OCI-LY3 (cell line): Measurements from ENCODE around the gene PLCB1.

ENCODE experiments used
- H2AFZ ChIP-seq: fragments of 200-600, 300-600 bp; shearing (Covaris generic); 2 replicates; pipeline ENCODE4 v1.6.0; 2014; ENCODE audit warnings: antibody characterized with exemption, low read depth, low read length
- H3K27ac ChIP-seq: fragments of 200-600, 300-600 bp; sonication (generic); 2 replicates; pipeline ENCODE4 v1.5.1; 2014; ENCODE audit warnings: mild to moderate bottlenecking, low read length, moderate library complexity, mixed read lengths
- H3K27me3 ChIP-seq: fragments of 200-600, 300-600 bp; sonication (generic); 2 replicates; pipeline ENCODE4 v1.6.1; 2014; ENCODE audit warnings: low read depth, low read length, mixed read lengths
- H3K36me3 ChIP-seq: fragments of 200-600, 300-600 bp; sonication (generic); replicated peaks from 2 replicates; pipeline ENCODE3; 2014; ENCODE audit warnings: low read depth, low read length, mixed read lengths
- H3K4me1 ChIP-seq: fragments of 300-600, 200-600 bp; sonication (generic); 2 replicates; pipeline ENCODE4 v1.6.1; 2014; ENCODE audit warnings: low read length, mixed read lengths
- H3K4me2 ChIP-seq: fragments of 200-600, 300-600 bp; sonication (generic); 2 replicates; pipeline ENCODE4 v1.6.1; 2014; ENCODE audit warnings: low read length, mixed read lengths
- H3K4me3 ChIP-seq: fragments of 300-600, 200-600 bp; sonication (generic); 2 replicates; pipeline ENCODE4 v1.5.1; 2014; ENCODE audit warnings: antibody characterized with exemption, mild to moderate bottlenecking, low read length, moderate library complexity
- H3K79me2 ChIP-seq: fragments of 300-600, 200-600 bp; shearing (Covaris generic); 2 replicates; pipeline ENCODE4 v1.6.1; 2014; ENCODE audit warnings: mild to moderate bottlenecking, low read length, mixed read lengths
- H3K9ac ChIP-seq: fragments of 300-600, 200-600 bp; shearing (Covaris generic); 2 replicates; pipeline ENCODE4 v1.6.0; 2014; ENCODE audit warnings: mild to moderate bottlenecking, low read length, moderate library complexity
- H3K9me3 ChIP-seq: fragments of 200-600, 300-600 bp; shearing (Covaris generic); 2 replicates; pipeline ENCODE4 v1.6.1; 2014; ENCODE audit warnings: low read length, mixed read lengths; ENCODE audit not compliant: insufficient read depth
- H4K20me1 ChIP-seq: fragments of 200-600, 300-600 bp; sonication (generic); 2 replicates; pipeline ENCODE4 v1.6.1; 2016; ENCODE audit warnings: low read length, mixed read lengths; ENCODE audit not compliant: insufficient read depth
- EZH2phosphoT487 ChIP-seq: fragments of 200-600 bp; shearing (Covaris generic); IDR thresholded peaks from 2 replicates; pipeline ENCODE4 v1.6.1; 2018; ENCODE audit warnings: antibody characterized with exemption, mixed run types, low read depth
- TF ChIP-seq, protein P1 (sequence below): fragments of 200-600, 300-600 bp; sonication (generic); IDR thresholded peaks from 2 replicates; pipeline ENCODE4 v1.5.1; 2014; ENCODE audit warnings: antibody characterized with exemption, low read length, low read depth

PLCB1 gene

GRCh38 chr20:8267009-8267408 lies 134.9 kb downstream of the PLCB1 start:
- TF ChIP-seq, protein P1, sequence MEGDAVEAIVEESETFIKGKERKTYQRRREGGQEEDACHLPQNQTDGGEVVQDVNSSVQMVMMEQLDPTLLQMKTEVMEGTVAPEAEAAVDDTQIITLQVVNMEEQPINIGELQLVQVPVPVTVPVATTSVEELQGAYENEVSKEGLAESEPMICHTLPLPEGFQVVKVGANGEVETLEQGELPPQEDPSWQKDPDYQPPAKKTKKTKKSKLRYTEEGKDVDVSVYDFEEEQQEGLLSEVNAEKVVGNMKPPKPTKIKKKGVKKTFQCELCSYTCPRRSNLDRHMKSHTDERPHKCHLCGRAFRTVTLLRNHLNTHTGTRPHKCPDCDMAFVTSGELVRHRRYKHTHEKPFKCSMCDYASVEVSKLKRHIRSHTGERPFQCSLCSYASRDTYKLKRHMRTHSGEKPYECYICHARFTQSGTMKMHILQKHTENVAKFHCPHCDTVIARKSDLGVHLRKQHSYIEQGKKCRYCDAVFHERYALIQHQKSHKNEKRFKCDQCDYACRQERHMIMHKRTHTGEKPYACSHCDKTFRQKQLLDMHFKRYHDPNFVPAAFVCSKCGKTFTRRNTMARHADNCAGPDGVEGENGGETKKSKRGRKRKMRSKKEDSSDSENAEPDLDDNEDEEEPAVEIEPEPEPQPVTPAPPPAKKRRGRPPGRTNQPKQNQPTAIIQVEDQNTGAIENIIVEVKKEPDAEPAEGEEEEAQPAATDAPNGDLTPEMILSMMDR: no peak
- no peak for TF ChIP-seq EZH2phosphoT487
- H3K4me1 ChIP-seq: no peaks in the 10 kb centered on the region
- H3K4me2 ChIP-seq: no peak overlapping the region
- no peaks in the 10 kb centered on the region for H3K79me2 ChIP-seq
- H2AFZ ChIP-seq: no peak overlapping the region
- no peak overlapping the region for H3K9ac ChIP-seq
- H3K36me3 ChIP-seq: no peaks in the 10 kb centered on the region
- no peak overlapping the region for H3K27ac ChIP-seq
- no peaks in the 10 kb centered on the region for H4K20me1 ChIP-seq
- no peak overlapping the region for H3K4me3 ChIP-seq
- no peaks in the 10 kb centered on the region for H3K9me3 ChIP-seq
- no peaks in the 10 kb centered on the region for H3K27me3 ChIP-seq

DNA sequence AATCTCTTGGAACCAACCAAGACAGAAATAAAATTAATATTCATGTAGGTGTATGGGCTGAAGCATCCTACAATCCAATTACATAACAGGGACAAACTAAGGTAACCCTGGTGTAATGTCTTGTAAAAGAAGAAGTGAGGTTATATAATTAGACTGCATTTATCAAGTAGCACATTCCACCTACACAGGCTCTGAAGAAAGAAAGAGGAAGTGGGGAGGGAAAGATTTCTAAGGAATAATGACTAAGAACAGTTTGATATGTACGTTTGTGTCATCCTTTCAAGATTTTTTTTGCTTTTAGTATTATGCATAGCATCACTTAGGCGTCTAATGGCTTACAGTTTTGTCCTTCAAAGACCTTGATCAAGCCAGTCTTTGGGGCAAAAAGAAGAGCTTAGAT lies 139.7 kb downstream of the PLCB1 start:
- Histone ChIP-seq H3K4me3 (no peak overlapping the region), H3K27ac (no peak overlapping the region), H3K4me2 (no peak overlapping the region), H3K79me2 (no peaks in the 10 kb centered on the region), H3K36me3 (no peaks in the 10 kb centered on the region), H3K9me3 (no peaks in the 10 kb centered on the region), H3K9ac (no peak overlapping the region), H4K20me1 (no peaks in the 10 kb centered on the region), H3K27me3 (no peaks in the 10 kb centered on the region), H2AFZ (no peak overlapping the region), H3K4me1 (no peaks in the 10 kb centered on the region)
- TF ChIP-seq, protein P1: no peak
- TF ChIP-seq EZH2phosphoT487: no peak

GRCh38 chr20:8272766-8273165 lies 140.7 kb downstream of the PLCB1 start:
- Histone ChIP-seq H3K9ac (no peak overlapping the region), H3K27ac (no peak overlapping the region), H3K36me3 (no peaks in the 10 kb centered on the region), H3K9me3 (no peaks in the 10 kb centered on the region), H3K79me2 (no peaks in the 10 kb centered on the region), H3K27me3 (no peaks in the 10 kb centered on the region), H4K20me1 (no peaks in the 10 kb centered on the region), H3K4me2 (no peak overlapping the region), H3K4me3 (no peak overlapping the region), H3K4me1 (no peaks in the 10 kb centered on the region), H2AFZ (no peak overlapping the region)
- no peak for TF ChIP-seq EZH2phosphoT487
- TF ChIP-seq, protein P1: no peak

- Histone ChIP-seq H3K4me1 (no peaks in the 10 kb centered on the region), H3K36me3 (no peaks in the 10 kb centered on the region), H2AFZ (no peak overlapping the region), H4K20me1 (no peaks in the 10 kb centered on the region), H3K9me3 (no peaks in the 10 kb centered on the region), H3K27me3 (no peaks in the 10 kb centered on the region), H3K4me3 (no peak overlapping the region), H3K27ac (no peak overlapping the region), H3K9ac (no peak overlapping the region), H3K79me2 (no peaks in the 10 kb centered on the region), H3K4me2 (no peak overlapping the region)
- no peak for TF ChIP-seq EZH2phosphoT487
- TF ChIP-seq, protein P1: no peak
These were observed 152.8 kb downstream of the PLCB1 start for GRCh38 chr20:8284902-8285301.
